LNCaP clone FGC (cell line): ENCODE data around the gene SLC25A13.

Source experiments
- DNase-seq: peaks from one replicate; pipeline ENCODE4 v3.0.0-alpha.2; 2011; ENCODE audit warnings: low read depth
- H3K4me3 ChIP-seq: 2 replicates; pipeline ENCODE4 v1.5.1; 2011; ENCODE audit warnings: mild to moderate bottlenecking, low read depth, low read length, control low read depth
- CTCF ChIP-seq: IDR thresholded peaks from 2 replicates; pipeline ENCODE4 v1.5.1; 2012; ENCODE audit warnings: mild to moderate bottlenecking; ENCODE audit not compliant: control insufficient read depth, insufficient read depth; ENCODE audit errors: extremely low read depth

The SLC25A13 gene

GRCh38 chr7:96349572-96349971, 27.7 kb upstream of the SLC25A13 start:
- TF ChIP-seq CTCF: no peak
- no peak for DNase-seq
- no peak overlapping the region for H3K4me3 ChIP-seq

- no peak for DNase-seq
- H3K4me3 ChIP-seq: no peak overlapping the region
- no peak for TF ChIP-seq CTCF
These were observed 25.6 kb upstream of the SLC25A13 start for GRCh38 chr7:96347471-96347870.

DNA sequence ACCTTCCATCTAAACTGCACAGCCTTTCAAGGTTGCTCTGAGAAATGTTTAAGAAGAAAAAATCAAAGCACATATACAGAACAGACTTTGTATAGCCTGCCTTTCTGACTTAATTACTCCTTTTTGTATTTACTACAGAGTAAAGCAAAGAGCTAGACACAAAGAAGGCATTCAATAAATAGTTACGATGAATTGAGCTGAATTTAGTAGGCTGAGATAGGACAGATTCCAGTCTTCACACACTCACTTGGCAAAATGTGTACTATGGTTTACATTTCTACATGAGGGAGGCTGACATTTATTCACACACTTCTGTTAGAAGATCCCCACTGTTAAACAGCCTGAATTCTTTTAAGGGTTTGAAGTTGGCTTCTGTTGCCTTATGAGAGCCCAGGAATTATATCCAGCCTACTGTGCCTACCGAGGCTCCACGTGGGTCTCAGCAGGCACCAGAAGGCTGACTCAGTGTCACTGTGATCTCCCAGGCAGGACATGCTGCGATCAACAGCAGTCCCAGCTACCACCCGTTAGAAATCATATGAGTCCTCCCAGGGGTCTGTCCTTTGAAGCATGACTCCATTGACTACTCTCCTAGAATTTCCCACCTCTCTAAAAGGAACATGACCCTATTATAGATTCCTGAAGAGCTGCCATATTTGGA, 24.5 kb upstream of the SLC25A13 start:
- TF ChIP-seq CTCF: no peak
- DNase-seq: no peak
- no peak overlapping the region for H3K4me3 ChIP-seq

DNA sequence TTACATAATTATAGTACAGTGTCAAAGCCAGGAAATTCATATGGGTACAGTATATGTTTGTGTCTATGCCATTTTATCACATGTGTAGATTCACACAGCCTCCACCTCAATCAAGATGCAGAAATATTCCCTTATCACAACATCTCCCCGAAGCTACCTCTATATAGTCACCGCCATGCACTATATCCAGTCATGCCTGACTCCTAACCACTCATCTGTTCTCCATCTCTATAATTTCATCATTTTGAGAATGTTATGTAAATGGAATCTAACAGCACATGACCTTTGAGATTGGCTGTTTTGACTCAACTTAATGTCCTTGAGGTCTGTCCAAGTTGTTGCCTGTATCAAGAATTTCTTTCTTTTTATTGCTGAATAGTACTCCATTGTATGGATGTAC, 22.3 kb upstream of the SLC25A13 start:
- TF ChIP-seq CTCF: no peak
- no peak for DNase-seq
- H3K4me3 ChIP-seq: no peak overlapping the region

- TF ChIP-seq CTCF: no peak
- DNase-seq: no peak
- no peak overlapping the region for H3K4me3 ChIP-seq
These were observed 20.2 kb upstream of the SLC25A13 start for GRCh38 chr7:96342049-96342448.

DNA sequence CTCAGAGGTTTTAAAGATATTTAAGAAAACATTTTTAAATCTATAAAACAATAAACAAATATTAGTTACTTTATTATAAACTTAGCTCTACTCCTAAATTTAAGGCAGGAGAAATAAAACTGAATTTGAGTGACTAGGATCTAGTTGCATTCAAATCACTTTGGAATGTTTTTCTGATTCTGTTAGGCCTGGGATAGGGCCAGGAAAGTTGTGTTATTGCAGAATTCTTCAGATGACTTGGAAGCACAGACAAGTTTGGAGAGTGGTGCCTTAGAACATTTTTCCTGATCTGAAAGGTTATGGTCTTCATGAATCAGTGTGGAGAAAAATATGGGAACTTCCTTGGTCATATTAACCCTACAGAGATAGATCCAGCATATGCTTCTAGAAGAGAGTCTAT, 15.6 kb upstream of the SLC25A13 start:
- H3K4me3 ChIP-seq: no peak overlapping the region

More for the DNA sequence above, 15.6 kb upstream of the SLC25A13 start:
- DNase-seq: no peak
- no peak for TF ChIP-seq CTCF
